ACC112 (cell line): ENCODE results near the gene KRT24.

Experiments
- H2AFZ ChIP-seq: fragments of 200-600 bp; sonication (generic); one replicate; pipeline ENCODE4 v1.6.0; 2017; ENCODE audit warnings: antibody characterized with exemption, low read length; ENCODE audit not compliant: unreplicated experiment
- H3K27ac ChIP-seq: fragments of 200-600 bp; sonication (generic); 2 replicates; pipeline ENCODE4 v1.5.1; 2014; ENCODE audit warnings: low read depth, mild to moderate bottlenecking, antibody characterized with exemption, low read length, moderate library complexity
- H3K27me3 ChIP-seq: fragments of 200-600 bp; sonication (generic); 2 replicates; pipeline ENCODE4 v1.6.1; 2014; ENCODE audit warnings: mild to moderate bottlenecking, antibody characterized with exemption, low read length, moderate library complexity, mixed read lengths; ENCODE audit not compliant: insufficient read depth
- H3K36me3 ChIP-seq: fragments of 200-600 bp; sonication (generic); 2 replicates; pipeline ENCODE4 v1.6.1; 2016; ENCODE audit warnings: mild to moderate bottlenecking, antibody characterized with exemption, low read length, moderate library complexity, mixed read lengths; ENCODE audit not compliant: insufficient read depth
- H3K4me1 ChIP-seq: fragments of 200-600 bp; sonication (generic); one replicate; pipeline ENCODE4 v1.6.1; 2016; ENCODE audit warnings: low read length, mixed read lengths; ENCODE audit not compliant: insufficient read depth, unreplicated experiment, control insufficient read depth
- H3K4me3 ChIP-seq: fragments of 200-600 bp; sonication (generic); 2 replicates; pipeline ENCODE4 v1.5.1; 2014; ENCODE audit warnings: mild to moderate bottlenecking, low read depth, low read length
- H3K79me2 ChIP-seq: fragments of 200-600 bp; sonication (generic); one replicate; pipeline ENCODE4 v1.6.0; 2016; ENCODE audit warnings: low read length; ENCODE audit not compliant: control insufficient read depth, unreplicated experiment, insufficient read depth

Gene KRT24

GRCh38 chr17:40666331-40666730 lies 37.2 kb downstream of the KRT24 start:
- Histone ChIP-seq H3K4me1 (no peaks in the 10 kb centered on the region), H3K79me2 (no peaks in the 10 kb centered on the region), H3K27me3 (no peaks in the 10 kb centered on the region), H3K36me3 (no peaks in the 10 kb centered on the region), H2AFZ (no peak overlapping the region), H3K4me3 (no peak overlapping the region), H3K27ac (no peak overlapping the region)

GRCh38 chr17:40664582-40665333 lies 38.8 kb downstream of the KRT24 start, which contains the start of gene KRT222:
Gene KRT222 (minus strand): TSS chr17:40665177. CDS start chr17:40665099, 78 bp downstream.
- H3K27me3 ChIP-seq: no peaks in the 10 kb centered on the region
- no peaks in the 10 kb centered on the region for H3K4me1 ChIP-seq
- H3K36me3 ChIP-seq: no peaks in the 10 kb centered on the region
- H3K79me2 ChIP-seq: no peaks in the 10 kb centered on the region
- no peak within 1 kb of the TSS for H3K27ac ChIP-seq
- H2AFZ ChIP-seq: peak within 1 kb of the TSS; percentile 88
- H3K4me3 ChIP-seq: peak within 1 kb of the TSS; percentile 73

GRCh38 chr17:40663252-40663651 lies 40.3 kb downstream of the KRT24 start:
- no peak overlapping the region for H3K27ac ChIP-seq
- no peaks in the 10 kb centered on the region for H3K36me3 ChIP-seq
- H3K79me2 ChIP-seq: no peaks in the 10 kb centered on the region
- H3K4me3 ChIP-seq: no peak overlapping the region
- H2AFZ ChIP-seq: peak overlapping the region; percentile 2
- H3K27me3 ChIP-seq: no peaks in the 10 kb centered on the region
- H3K4me1 ChIP-seq: no peaks in the 10 kb centered on the region

- no peak overlapping the region for H2AFZ ChIP-seq
- no peaks in the 10 kb centered on the region for H3K4me1 ChIP-seq
- no peak overlapping the region for H3K4me3 ChIP-seq
- H3K27me3 ChIP-seq: no peaks in the 10 kb centered on the region
- no peaks in the 10 kb centered on the region for H3K79me2 ChIP-seq
- H3K36me3 ChIP-seq: no peaks in the 10 kb centered on the region
- H3K27ac ChIP-seq: no peak overlapping the region
Observed at GRCh38 chr17:40659911-40660310, 43.6 kb downstream of the KRT24 start.

- no peak overlapping the region for H3K4me3 ChIP-seq
- H3K27ac ChIP-seq: no peak overlapping the region
- H3K36me3 ChIP-seq: no peaks in the 10 kb centered on the region
- no peaks in the 10 kb centered on the region for H3K27me3 ChIP-seq
- no peaks in the 10 kb centered on the region for H3K79me2 ChIP-seq
- no peak overlapping the region for H2AFZ ChIP-seq
- H3K4me1 ChIP-seq: no peaks in the 10 kb centered on the region
Observed at GRCh38 chr17:40658396-40658795, 45.2 kb downstream of the KRT24 start.

GRCh38 chr17:40651939-40652338 lies 51.6 kb downstream of the KRT24 start:
- Histone ChIP-seq H3K27ac (no peak overlapping the region), H3K79me2 (peaks cover 15% of the 10 kb centered on the region), H2AFZ (no peak overlapping the region), H3K4me1 (peaks cover 6% of the 10 kb centered on the region), H3K4me3 (no peak overlapping the region), H3K27me3 (no peaks in the 10 kb centered on the region), H3K36me3 (no peaks in the 10 kb centered on the region)

- Histone ChIP-seq H3K27ac (peak overlapping the region; percentile 88), H3K36me3 (peaks cover 10% of the 10 kb centered on the region), H3K27me3 (no peaks in the 10 kb centered on the region), H2AFZ (peak overlapping the region; percentile 93), H3K79me2 (peaks cover 45% of the 10 kb centered on the region), H3K4me3 (peak overlapping the region; percentile 90), H3K4me1 (peaks cover 22% of the 10 kb centered on the region)
Observed at GRCh38 chr17:40648384-40648968, 55.1 kb downstream of the KRT24 start.
